Measurements from ENCODE around the gene OSBPL7. TPM values are rescaled to one million over a fixed set of nuclear protein-coding genes. Genes with fewer than 3 reads are reported as not detected.

Gene OSBPL7
- total and polyA plus RNA-seq, 2 of the 13 experiments (the other 11 are each of a cell fraction or from before 2014, with no cell fraction given): 4.7 to 6.6 TPM

DNA sequence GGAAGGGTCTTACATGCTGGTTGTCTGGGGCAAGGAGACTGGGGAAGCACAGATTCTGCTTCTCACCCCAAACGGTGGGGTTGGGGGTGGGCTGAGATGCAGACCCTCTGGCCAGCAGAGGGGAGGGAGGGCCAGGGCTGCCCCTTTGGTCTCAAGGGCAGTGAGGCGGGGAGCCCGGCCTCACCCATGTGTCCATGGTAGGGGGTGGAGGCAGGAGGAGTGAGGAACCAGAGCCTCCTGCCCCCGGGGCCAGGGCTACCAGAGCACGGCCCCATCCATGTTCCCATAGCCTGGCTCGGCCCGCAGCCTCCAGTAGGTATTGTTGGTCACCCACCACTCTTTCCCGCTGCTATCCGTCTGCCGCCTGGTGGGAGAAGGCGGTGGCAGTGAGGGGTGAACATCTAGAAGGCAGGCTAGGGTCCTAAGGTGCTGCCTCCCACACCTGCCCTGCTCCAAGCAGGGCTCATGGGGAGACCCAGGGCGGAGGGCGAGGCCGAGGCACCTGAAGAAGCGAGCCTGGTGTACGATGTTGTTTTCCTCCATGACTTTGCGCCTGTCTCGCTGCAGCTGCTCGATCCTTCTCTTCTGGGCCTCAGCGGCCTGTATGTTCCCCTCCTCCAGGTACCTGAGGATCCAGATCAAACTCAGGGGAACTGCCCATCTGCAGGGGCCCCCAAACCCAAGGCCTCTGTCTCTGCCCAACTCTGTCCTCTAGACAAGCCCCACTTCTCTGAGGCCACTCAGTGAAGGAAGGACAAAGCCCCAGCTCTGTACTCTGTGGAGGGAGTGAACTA is 13.4 kb downstream of the OSBPL7 start (continued):
- TF ChIP-seq, protein P1, sequence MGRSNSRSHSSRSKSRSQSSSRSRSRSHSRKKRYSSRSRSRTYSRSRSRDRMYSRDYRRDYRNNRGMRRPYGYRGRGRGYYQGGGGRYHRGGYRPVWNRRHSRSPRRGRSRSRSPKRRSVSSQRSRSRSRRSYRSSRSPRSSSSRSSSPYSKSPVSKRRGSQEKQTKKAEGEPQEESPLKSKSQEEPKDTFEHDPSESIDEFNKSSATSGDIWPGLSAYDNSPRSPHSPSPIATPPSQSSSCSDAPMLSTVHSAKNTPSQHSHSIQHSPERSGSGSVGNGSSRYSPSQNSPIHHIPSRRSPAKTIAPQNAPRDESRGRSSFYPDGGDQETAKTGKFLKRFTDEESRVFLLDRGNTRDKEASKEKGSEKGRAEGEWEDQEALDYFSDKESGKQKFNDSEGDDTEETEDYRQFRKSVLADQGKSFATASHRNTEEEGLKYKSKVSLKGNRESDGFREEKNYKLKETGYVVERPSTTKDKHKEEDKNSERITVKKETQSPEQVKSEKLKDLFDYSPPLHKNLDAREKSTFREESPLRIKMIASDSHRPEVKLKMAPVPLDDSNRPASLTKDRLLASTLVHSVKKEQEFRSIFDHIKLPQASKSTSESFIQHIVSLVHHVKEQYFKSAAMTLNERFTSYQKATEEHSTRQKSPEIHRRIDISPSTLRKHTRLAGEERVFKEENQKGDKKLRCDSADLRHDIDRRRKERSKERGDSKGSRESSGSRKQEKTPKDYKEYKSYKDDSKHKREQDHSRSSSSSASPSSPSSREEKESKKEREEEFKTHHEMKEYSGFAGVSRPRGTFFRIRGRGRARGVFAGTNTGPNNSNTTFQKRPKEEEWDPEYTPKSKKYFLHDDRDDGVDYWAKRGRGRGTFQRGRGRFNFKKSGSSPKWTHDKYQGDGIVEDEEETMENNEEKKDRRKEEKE (IDR thresholded peaks at IDR 0.05): no peak
- no peak for TF ChIP-seq ZFP1 (CRISPR knock-in tag; IDR thresholded peaks at IDR 0.05)

DNA sequence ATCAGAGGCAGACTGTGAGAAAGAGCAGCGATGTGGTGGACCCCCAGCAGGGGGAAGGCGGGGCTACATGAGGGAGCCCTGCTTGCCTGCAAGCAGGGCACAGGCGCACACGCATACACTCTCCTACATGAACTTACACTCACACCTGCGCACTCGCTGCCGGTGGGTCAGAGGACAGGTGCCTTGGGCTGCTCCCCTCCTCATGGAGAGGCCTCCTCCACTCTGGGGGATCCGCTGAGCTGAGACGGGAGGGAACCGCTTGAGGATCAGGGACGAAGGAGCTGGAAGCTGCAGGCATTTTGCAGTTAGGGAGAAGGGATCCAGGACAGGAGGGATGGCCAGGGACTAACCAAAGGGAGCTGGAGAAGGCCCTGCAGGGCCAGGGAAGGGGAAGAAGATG is 14.2 kb downstream of the OSBPL7 start:
- FAIRE-seq (no peak), ATAC-seq (no peak), DNase-seq (ENCODE audit: low spot score) (no peak)
- H3K9ac ChIP-seq (ENCODE audit: insufficient read depth, low read depth, low read length): no peak overlapping the region
- no peak overlapping the region for H3K4me3 ChIP-seq (replicated peaks in 1 of 3; ENCODE audit: insufficient read depth in 1 of 3, low read depth in 2 of 3, low read length in 3 of 3)
- H3K36me3 ChIP-seq (replicated peaks in 1 of 2; ENCODE audit: control insufficient read depth in 1 of 2, insufficient read depth in 2 of 2, low read length in 2 of 2): peaks cover 4 to 7% of the 10 kb centered on the region in 2 experiments; a peak in 3 of 5 replicates
- H3K9me3 ChIP-seq (ENCODE audit: low read length): no peaks in the 10 kb centered on the region
- H3K27ac ChIP-seq (ENCODE audit: extremely low read length, insufficient read depth, low read length): no peak overlapping the region
- 94% methylated on average over 10 of the region's 11 CpGs for whole genome bisulfite sequencing (ENCODE audit: low lambda C conversion rate)
- no TSS peak for BruUV-seq (replicated peaks)
- in situ Hi-C loops (cut with HindIII; ENCODE audit: extremely low pct_ligation_motif_present, low pct_unique_long_range_greater_than_20kb): no loop called here
- no peaks in the 10 kb centered on the region for H4K20me1 ChIP-seq (ENCODE audit: insufficient read depth, low read length)
- H3K4me2 ChIP-seq (ENCODE audit: low read depth, low read length): no peak overlapping the region
- peaks cover 12% of the 10 kb centered on the region for H3K4me1 ChIP-seq (ENCODE audit: insufficient read depth, low read length)
- H3K27me3 ChIP-seq (ENCODE audit: control insufficient read depth in 1 of 2, insufficient read depth in 2 of 2, low read length in 2 of 2): peaks cover 2 to 8% of the 10 kb centered on the region in 2 experiments; a peak in 3 of 5 replicates
- intact Hi-C loops (cut with micrococcal nuclease; ENCODE audit: unreplicated experiment): no loop called here
- no peaks in the 10 kb centered on the region for H3K79me2 ChIP-seq (ENCODE audit: insufficient read depth, low read length)
- H2AFZ ChIP-seq (ENCODE audit: low read length): no peak overlapping the region
- TF ChIP-seq ZBTB3 (CRISPR knock-in tag; IDR thresholded peaks at IDR 0.05; ENCODE audit: borderline replicate concordance, low read depth) (no peak), POLR2AphosphoS5 (IDR thresholded peaks at IDR 0.05; ENCODE audit: low read depth, low read length) (no peak), ZNF557 (CRISPR knock-in tag; IDR thresholded peaks at IDR 0.05) (no peak), KDM4B (CRISPR knock-in tag; IDR thresholded peaks at IDR 0.05) (no peak), RFXANK (CRISPR knock-in tag; IDR thresholded peaks at IDR 0.05) (no peak), MYC (CRISPR knock-in tag; IDR thresholded peaks at IDR 0.05; ENCODE audit: borderline replicate concordance) (no peak), ZNF382 (CRISPR knock-in tag; IDR thresholded peaks at IDR 0.05; ENCODE audit: borderline replicate concordance) (no peak), SAP130 (CRISPR knock-in tag; IDR thresholded peaks at IDR 0.05; ENCODE audit: low read depth) (no peak), KLF16 (CRISPR knock-in tag; IDR thresholded peaks at IDR 0.05) (no peak)
- TF ChIP-seq, protein P2, sequence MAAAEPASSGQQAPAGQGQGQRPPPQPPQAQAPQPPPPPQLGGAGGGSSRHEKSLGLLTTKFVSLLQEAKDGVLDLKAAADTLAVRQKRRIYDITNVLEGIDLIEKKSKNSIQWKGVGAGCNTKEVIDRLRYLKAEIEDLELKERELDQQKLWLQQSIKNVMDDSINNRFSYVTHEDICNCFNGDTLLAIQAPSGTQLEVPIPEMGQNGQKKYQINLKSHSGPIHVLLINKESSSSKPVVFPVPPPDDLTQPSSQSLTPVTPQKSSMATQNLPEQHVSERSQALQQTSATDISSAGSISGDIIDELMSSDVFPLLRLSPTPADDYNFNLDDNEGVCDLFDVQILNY (CRISPR knock-in tag; conservative IDR thresholded peaks at IDR 0.05): no peak
- ChIA-PET POLR2A (no interaction called here), CTCF (ENCODE audit: low intra/inter-chr PET ratio, low total read pairs) (no interaction called here)

Data from HepG2 (cell line).